GM21576 (cell line): Measurements from ENCODE around the gene CBARP.
"Not testable (repeated sequence)": the region's sequence is repeated elsewhere in the genome, so short reads cannot be mapped to it uniquely, and the experiment has no call there.

Experiments
- ATAC-seq: cut with Tn5 transposase; IDR thresholded peaks from one replicate; pipeline ENCODE4 v1.9.1; 2021; ENCODE audit warnings: mild to moderate bottlenecking, moderate library complexity; ENCODE audit not compliant: unreplicated experiment

CBARP gene

DNA sequence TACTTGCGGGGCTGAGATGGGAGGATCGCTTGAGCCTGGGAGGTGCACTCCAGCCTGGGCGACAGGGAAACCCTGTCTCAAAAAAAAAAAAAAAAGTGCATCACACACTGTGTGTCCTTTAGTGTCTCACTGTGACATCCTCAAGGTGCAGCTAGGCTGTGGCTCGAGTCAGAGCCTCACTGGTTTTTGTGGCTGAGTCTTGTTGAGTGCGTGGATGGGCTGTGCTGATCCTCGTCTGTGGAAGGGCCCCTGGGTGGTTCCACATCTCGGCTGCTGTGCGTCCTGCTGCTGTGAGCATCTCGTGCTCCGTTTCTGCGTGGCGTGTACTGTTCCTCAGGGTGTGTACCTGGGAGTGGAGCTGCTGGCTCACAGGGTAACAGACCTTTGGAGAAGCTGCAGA is 21.0 kb downstream of the CBARP start:
- no peak for ATAC-seq

DNA sequence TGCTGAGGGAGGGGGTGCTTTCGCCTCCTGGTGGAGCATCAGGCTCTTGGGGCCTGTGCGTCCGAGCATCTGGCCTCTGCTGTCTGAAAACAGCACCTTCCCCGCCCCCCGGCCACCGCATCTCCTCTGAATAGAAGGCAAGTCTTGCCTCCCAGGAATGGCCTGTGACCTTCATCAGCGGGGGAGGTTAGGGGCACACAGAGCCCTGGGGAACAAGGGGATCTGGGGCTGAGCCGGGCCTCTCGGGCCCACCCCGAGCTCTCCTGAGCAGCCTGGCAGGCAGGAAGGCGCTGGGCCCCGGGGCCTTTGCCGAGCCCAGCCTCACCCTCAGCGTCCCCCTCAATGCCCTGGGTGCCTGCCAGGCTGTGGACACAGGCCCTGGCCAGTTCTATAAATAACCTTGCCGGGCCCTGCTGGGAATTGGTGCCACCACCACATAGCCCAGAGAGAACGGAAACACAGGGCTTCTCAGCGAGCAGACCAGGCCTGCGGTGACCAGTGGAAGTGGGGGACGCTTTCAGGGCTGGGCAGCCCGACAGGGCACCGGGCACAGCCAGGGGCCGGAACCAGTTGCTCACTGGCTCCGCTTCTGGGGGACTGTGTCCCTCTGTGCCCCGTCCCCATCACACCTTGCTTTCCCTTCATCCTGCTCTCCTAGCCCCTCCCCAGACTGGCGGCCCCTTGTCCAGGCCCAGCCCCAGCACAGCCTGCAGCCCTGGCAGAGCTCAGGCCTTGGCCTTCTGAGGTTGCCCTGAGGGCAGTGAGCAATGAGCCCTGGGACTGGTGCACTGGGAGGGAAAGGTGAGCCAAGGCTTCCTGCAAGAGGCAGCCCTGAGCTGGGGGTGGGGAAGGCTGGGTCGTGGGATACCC is 22.7 kb downstream of the CBARP start:
- no peak for ATAC-seq

DNA sequence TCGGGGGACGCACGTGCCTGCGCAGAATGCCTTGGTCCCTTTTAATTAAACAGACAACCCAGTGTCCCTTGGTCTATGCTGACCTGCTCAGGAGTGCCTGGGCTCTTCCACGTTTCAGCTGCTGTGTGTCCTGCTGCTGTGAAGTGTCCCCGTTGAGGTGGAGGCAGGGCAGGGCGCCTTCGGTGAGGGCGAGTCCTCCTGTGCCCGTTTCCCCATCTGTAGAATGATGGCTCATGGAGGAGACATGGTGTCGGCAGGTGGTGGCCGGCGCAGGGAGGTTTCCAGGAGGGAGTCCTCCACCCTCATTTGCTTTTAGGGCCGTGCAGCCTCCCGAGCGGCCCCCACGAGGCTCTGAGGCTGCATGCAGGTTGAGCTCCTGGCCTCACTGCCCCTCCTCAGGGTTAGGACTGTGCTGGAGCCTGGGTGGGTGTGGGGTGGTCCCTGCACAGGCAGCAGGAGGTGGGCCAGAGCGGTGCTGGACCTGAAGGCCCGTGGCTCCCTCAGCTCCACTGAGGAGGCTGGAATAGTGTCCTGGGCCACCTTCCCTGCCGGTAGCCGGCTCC is 23.4 kb downstream of the CBARP start:
- ATAC-seq: no peak

DNA sequence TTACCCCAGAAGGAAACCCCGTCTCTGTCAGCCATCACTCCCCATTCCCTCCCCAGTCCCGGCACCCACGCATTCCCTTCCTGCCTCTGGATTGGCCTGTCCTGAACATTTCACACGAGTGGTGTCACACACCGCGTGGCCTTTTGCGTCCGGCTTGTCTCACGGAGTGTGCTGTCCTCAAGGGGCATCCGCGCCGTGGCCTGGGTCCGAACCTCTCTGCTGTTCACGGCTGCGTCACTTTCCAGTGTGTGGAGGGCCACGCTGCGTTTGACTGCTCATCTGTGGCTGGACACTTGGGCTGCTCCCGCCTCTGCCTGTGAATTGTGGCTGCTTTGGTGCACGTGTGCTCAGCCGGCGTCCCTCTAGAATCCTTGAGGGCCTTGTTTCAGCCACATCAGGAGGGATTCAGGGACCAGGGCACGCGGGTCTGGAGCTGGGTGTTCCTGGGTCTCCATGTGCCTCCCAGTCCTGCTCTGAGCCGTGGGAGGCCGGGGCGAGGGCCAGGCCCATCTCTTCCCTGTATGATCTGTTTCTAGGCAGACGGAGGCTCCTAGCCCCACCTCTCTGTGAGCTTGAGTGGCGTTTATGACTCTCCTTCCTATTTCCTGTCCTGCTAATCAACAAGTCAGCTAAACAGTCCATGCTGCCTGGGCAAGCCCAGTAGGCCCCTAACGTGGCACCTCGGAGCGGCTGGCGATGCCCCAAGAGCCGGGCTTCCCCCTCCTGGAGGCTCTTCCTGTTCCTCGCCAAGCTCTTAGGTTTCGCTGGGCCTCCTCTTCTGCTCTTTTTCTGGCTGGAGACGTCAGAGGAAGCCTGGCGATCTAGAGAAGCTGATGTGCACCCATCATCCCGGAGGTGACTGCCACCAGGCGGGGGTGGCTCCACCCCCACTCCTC is 24.2 kb downstream of the CBARP start:
- no peak for ATAC-seq

DNA sequence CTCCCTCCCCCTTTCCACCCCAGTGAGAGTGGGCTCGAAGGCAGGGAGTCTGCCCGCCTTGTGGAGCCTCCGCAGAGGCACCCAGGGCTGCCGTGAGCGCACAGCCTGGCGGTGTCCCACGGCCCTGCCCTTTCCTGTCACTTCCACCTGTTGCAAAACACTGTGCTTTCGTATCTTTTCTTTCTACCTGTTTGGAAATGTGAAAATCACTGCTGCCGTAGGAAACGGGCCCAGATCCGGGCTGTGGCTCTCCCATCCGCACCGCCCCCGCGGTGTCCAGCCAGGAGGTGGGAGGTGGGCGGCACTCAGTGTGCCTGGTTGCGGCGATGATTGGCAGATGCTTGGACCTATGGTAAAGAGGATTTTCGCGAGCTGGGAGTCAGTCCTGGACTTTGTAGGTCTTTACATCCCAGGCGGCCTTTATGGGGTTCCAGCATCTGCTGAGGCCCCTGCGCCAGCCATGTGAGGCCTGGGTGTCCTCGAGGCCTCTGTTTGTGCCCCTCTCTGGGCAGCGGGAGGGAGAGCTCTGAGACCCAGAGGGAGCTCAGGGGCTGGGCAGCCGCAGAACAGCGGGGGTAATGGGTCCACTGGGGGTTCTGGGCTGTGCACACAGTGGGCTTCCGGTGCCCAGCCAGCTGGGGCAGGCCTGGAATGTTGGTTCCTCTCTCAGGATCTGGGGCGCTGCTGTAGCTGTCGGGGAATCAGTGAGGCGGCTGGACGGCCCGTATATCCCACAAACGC is 26.1 kb downstream of the CBARP start:
- no peak for ATAC-seq

DNA sequence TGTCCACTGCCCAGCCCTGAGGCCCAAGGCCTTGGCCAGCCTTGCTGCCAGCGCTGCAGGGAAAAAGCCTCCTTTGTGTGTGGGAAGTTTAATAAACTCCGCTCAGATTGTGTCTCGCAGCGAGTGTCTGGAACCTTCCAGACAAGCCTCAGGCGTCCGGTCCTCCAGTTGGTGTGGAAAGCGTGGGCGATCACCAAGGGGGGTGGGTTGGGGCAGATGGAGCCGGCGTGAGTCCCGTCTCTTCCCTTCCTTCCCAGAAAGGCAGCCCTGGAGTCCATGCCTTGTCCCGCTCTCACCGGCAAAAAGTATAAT is 27.6 kb downstream of the CBARP start:
- ATAC-seq: no peak

DNA sequence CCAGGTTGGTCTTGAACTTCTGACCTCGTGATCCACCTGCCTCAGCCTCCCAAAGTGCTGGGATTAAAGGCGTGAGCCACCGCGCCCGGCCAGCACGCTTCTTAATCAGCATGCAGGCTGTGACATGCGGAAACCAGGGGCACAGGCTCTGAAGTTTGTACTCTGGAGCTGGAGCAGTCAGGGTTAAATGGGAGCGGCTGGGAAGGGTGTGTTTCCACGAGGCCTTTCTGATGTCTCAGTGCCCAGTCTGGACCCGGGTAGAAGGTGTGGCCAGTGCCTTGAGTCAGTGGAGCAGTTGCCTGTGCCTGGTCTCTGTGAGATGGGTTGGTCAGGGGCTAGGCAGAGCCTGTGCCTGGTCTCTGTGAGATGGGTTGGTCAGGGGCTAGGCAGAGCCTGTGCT is 29.0 kb downstream of the CBARP start:
- not testable (repeated sequence) for ATAC-seq

DNA sequence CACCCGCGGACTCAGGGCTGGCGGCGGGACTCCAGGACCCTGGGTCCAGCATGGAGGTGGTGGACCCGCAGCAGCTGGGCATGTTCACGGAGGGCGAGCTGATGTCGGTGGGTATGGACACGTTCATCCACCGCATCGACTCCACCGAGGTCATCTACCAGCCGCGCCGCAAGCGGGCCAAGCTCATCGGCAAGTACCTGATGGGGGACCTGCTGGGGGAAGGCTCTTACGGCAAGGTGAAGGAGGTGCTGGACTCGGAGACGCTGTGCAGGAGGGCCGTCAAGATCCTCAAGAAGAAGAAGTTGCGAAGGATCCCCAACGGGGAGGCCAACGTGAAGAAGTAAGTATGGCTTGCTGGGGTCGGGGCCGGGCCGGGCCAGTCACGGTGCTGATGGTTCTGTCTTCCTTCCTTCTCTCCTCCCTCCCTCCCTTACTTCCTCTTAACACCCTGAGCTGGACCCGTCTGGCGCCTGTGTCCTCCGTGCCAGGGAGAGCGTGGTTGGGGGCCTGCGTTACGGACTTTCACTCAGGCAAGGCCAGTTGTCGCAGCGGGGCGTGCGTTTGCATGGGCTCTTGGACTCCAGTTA is 30.8 kb downstream of the CBARP start:
- no peak for ATAC-seq

DNA sequence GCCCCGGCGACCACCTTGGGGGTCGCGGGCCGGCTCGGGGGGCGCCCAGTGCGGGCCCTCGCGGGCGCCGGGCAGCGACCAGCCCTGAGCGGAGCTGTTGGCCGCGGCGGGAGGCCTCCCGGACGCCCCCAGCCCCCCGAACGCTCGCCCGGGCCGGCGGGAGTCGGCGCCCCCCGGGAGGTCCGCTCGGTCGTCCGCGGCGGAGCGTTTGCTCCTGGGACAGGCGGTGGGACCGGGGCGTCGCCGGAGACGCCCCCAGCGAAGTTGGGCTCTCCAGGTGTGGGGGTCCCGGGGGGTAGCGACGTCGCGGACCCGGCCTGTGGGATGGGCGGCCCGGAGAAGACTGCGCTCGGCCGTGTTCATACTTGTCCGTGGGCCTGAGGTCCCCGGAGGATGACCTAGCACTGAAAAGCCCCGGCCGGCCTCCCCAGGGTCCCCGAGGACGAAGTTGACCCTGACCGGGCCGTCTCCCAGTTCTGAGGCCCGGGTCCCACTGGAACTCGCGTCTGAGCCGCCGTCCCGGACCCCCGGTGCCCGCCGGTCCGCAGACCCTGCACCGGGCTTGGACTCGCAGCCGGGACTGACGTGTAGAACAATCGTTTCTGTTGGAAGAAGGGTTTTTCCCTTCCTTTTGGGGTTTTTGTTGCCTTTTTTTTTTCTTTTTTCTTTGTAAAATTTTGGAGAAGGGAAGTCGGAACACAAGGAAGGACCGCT is 31.5 kb downstream of the CBARP start:
- no peak for ATAC-seq

DNA sequence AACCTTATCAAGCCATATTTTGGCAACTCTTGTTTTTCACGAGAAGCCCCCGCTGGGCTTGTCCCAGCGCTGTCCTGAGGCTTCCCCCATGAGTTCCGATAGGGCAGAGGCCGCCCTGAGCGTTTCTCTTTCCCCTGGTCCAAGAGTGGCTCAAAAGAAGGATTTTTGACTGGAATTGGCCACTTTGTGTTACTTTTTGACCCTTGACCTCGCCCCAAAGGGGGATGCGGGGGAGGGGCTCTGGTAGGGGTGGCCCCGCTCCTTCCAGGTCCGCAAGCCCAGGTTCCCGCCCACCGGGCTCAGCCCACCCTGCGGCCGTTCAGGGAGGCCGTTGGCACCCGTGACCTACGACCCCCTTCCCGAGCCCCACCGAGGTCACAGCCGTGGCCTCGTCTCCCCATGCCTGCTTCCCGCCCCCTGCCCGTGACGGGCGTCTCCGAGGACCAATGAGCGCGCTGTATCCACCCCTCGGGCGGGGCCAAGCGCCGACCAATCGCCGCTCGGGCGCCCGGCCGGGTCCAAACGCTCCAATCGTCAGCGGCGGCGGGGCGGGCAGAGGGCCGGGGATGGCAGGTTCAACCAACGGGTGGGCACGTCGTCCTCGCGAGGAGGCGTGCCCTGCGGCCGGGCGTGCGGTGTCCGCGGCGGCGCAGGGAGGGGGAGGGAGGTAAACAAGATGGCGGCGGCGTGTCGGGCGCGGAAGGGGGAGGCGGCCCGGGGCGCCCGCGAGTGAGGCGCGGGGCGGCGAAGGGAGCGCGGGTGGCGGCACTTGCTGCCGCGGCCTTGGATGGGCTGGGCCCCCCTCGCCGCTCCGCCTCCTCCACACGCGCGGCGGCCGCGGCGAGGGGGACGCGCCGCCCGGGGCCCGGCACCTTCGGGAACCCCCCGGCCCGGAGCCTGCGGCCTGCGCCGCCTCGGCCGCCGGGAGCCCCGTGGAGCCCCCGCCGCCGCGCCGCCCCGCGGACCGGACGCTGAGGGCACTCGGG is 32.4 kb downstream of the CBARP start, which contains the start of gene STK11:
Gene STK11 (plus strand): TSS at position 665 of the 986 bp plus-strand sequence. CDS start 1,136 bp downstream, outside the sequence.
- ATAC-seq: peak; percentile 73

DNA sequence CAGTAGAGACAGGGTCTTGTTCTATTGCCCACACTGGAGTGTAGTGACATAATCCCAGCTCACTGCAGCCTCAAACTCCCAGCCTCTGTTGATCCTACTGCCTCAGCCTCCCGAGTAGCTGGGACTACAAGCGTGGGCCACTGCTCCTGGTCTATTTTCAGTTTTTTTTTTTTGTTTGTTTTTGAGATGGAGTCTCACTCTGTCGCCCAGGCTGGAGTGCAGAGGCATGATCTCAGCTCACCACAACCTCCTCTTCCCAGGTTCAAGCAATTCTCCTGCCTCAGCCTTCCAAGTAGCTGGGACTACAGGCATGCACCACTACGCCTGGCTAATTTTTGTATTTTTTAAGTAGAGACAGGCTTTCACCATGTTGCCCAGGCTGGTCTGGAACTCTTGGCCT is 37.2 kb downstream of the CBARP start:
- not testable (repeated sequence) for ATAC-seq

DNA sequence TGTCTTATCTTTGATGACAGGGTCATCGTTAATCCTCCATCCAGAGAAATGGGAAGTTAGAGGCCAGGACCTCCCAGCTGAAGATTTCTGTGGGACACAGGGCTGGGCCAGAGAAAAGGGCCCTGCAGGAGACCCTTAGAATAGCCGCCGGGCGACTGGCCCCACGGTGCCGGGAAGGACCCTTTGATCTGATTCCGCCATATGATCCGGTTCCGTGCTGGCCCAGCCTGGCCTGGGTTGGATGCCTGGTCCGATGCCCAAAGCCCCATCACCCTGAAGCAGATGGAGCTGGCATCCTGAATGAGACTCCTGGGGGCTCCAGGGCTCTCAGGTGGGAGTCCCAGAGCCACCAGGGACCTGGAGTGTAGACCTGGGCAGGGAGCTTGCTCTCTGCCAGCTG is 38.3 kb downstream of the CBARP start:
- no peak for ATAC-seq

DNA sequence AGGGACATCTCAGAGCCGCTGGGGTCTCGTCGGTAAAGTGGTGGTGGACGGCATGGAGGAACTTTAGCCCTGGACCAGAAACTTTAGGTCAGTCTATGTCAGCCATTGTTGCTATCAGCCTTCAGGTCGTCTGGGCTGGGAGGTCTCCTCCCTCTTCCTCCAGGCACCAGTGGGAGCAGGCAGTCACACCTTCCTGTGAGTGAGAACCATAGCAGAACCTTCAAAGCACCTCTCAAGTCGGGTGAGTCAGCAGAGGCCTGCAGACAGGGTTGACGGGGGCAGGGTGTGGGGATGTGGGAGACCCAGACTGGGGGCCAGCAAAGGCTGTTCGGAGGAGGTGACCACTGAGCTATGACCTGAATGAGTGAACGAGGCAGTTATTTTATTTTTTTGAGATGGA is 48.4 kb downstream of the CBARP start:
- no peak for ATAC-seq

DNA sequence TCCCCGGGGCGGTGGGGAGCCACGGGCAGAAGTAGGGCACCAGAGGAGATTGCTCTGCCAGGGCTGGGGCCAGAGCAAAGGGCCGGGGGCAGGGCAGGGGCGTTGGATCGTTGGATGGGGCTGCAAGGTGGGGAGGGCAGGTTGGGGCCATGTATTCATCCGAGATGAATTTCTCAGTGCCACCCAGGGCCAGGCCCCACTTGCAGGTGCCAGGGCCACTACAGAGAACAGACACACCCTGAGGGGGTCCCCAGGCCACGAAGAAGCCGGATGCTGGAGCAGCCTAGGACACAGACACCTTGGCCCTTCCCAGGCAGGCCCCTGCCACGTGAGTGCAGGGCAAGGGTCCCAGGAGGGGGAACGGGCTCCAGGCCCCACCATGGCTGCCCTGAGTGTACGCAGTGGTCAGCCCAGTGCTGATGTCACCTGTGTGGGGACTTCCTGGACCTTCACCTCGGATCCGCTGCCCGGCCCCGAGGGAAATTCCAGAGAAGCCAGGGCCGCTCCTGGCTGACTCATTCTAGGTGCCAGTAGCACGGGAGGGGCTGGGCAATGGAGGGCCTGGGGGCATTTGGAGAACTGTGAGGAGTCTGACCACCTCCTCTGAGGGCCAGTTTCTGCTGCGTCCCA is 54.1 kb downstream of the CBARP start:
- no peak for ATAC-seq

DNA sequence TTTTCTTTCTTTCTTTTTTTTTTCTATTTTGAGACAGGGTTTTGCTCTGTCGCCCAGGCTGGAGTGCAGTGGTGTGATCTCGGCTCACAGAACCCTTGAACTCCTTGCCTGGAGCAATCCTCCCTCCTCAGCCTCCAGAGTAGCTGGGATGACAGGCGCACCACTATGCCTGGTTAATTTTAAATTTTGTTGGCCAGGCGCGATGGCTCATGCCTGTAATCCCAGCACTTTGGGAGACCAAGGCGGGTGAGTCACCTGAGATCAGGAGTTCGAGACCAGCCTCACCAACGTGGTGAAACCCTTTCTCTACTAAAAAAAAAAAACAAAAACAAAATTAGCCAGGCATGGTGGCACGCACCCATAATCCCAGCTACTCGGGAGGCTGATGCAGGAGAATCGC is 55.1 kb downstream of the CBARP start:
- no peak for ATAC-seq

DNA sequence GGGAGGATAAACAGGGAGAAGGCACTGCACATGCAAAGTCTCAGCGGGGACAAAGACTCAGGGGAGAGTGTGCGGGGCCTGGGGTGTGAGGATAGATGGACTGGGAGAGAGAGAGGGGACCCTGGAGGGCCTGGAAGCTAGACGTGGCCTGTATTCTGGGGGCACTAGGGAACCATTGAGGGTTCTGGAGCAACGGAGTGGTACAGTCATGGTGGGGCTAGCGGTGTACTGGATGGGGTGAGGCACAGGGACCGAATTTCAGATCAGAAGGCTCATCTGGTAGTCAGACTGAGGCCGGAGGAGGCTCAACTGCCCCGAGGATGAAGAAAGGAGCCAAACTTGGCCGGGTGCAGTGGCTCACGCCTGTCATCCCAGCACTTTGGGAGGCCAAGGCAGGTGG is 55.7 kb downstream of the CBARP start:
- no peak for ATAC-seq

DNA sequence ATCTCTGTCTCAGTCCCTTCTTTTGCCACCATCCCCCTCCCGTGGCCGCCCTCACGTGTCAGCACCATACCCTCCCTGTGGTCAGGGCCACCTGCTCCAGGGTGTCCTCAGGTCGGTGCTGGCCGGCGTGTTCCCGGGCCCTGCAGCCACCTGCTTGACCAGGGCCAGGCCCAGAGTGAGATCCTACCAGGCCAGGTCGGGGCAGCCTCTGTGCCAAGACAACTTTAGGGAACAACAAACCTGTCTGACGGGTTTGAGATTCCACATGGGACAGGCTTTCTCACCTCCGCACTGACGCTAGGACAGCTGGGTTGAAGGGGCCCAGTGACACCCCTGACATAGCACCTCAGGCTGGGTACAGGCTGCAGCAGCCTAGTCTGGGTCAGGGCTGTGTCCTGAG is 56.2 kb downstream of the CBARP start:
- no peak for ATAC-seq
